B cell (primary cell): ENCODE measurements around the gene CHTOP. TPM values are rescaled to one million over a fixed set of nuclear protein-coding genes. Genes with fewer than 3 reads are reported as not detected.

Experiments
- ATAC-seq: fragments of 200-7000 bp; cut with Tn5 transposase; one replicate; pipeline ENCODE4 v1.10.0; 2021; ENCODE audit warnings: low read depth, mild to moderate bottlenecking, moderate number of reproducible peaks, moderate library complexity
- CTCF ChIA-PET: fragments of 350-600 bp; sonication (Branson Sonifier 250); formaldehyde crosslinking; loops from one replicate; lab custom pipeline; 2021; ENCODE audit warnings: antibody characterized with exemption, inconsistent platforms; lab: Charles Lee
- POLR2A ChIA-PET: fragments of 350-600 bp; sonication (Branson Sonifier 250); formaldehyde crosslinking; loops from one replicate; lab custom pipeline; 2021; ENCODE audit warnings: antibody characterized with exemption; lab: Charles Lee
- DNase-seq: peaks from one replicate; pipeline ENCODE4 v3.0.0; 2013
- H2AFZ ChIP-seq: 2 replicates; pipeline ENCODE4 v1.6.1; 2012; ENCODE audit warnings: mild to moderate bottlenecking, low read depth, low read length; ENCODE audit not compliant: insufficient read depth, poor library complexity, severe bottlenecking
- H3K27ac ChIP-seq, 2 donors: 1 replicate in 1 of 2; 2 replicates in 1 of 2; pipeline ENCODE4 v1.5.1; 2012 to 2013; ENCODE audit warnings: low read length in 2 of 2, mild to moderate bottlenecking in 2 of 2, moderate library complexity in 1 of 2
- H3K27me3 ChIP-seq, 4 experiments: fragments of 200-600 bp in 1 of 4; sonication (generic) in 1 of 4; replicated peaks in 1 of 4; 1 replicate in 2 of 4; 2 replicates in 2 of 4; pipeline versions ENCODE4 v1.6.1 to v1.7.0; 2013 to 2016; ENCODE audit warnings: low read length in 3 of 4, mild to moderate bottlenecking in 2 of 4, mixed read lengths in 1 of 4, moderate library complexity in 1 of 4; ENCODE audit not compliant: insufficient read depth in 4 of 4, control insufficient read depth in 3 of 4; ENCODE audit errors: control extremely low read depth in 1 of 4
- H3K36me3 ChIP-seq, 2 experiments: replicated peaks in 1 of 2; 1 replicate in 1 of 2; 2 replicates in 1 of 2; pipeline versions ENCODE4 v1.6.1 to v1.7.1; 2013; ENCODE audit warnings: low read length in 1 of 2; ENCODE audit not compliant: insufficient read depth in 2 of 2, control insufficient read depth in 1 of 2; ENCODE audit errors: control extremely low read depth in 1 of 2, extremely low read depth in 1 of 2
- H3K4me1 ChIP-seq, 2 donors: fragments of 200-600 bp in 1 of 2; sonication (generic) in 1 of 2; 1 replicate in 1 of 2; 2 replicates in 1 of 2; pipeline versions ENCODE4 v1.5.1 to v1.6.1; 2013 to 2017; ENCODE audit warnings: low read length in 2 of 2; ENCODE audit not compliant: control insufficient read depth in 2 of 2, insufficient read depth in 2 of 2
- H3K4me2 ChIP-seq: replicated peaks from 2 replicates; pipeline ENCODE3; 2012; ENCODE audit warnings: mild to moderate bottlenecking, low read depth, low read length; ENCODE audit not compliant: poor library complexity, severe bottlenecking
- H3K4me3 ChIP-seq, 5 experiments: fragments of 200-600 bp in 1 of 5; sonication (generic) in 1 of 5; 1 replicate in 3 of 5; 2 replicates in 2 of 5; pipeline versions ENCODE4 v1.5.1 to v1.7.0; 2011 to 2016; ENCODE audit warnings: low read length in 4 of 5, mild to moderate bottlenecking in 4 of 5, low read depth in 2 of 5, control low read depth in 1 of 5, moderate library complexity in 1 of 5; ENCODE audit not compliant: insufficient read depth in 1 of 5; ENCODE audit errors: control extremely low read depth in 1 of 5, extremely low read depth in 1 of 5
- H3K79me2 ChIP-seq: fragments of 200-600 bp; sonication (generic); one replicate; pipeline ENCODE4 v1.6.0; 2016; ENCODE audit warnings: low read length; ENCODE audit not compliant: control insufficient read depth, insufficient read depth
- H3K9ac ChIP-seq: fragments of 200-600 bp; sonication (generic); 2 replicates; pipeline ENCODE4 v1.6.1; 2017; ENCODE audit warnings: mild to moderate bottlenecking, low read length, moderate library complexity
- H3K9me3 ChIP-seq, 3 donors: one replicate each; pipeline versions ENCODE4 v1.6.1 to v1.7.1; 2013; ENCODE audit warnings: low read length in 2 of 3; ENCODE audit not compliant: control insufficient read depth in 2 of 3, insufficient read depth in 1 of 3; ENCODE audit errors: control extremely low read depth in 1 of 3
- H4K20me1 ChIP-seq: 2 replicates; pipeline ENCODE4 v1.6.0; 2012; ENCODE audit warnings: mild to moderate bottlenecking, low read length; ENCODE audit not compliant: insufficient read depth, control insufficient read depth, poor library complexity, severe bottlenecking
- H3K27ac Mint-ChIP-seq: one replicate; pipeline ENCODE4 v1.8.0; 2021; ENCODE audit warnings: mixed read lengths
- H3K27me3 Mint-ChIP-seq: one replicate; pipeline ENCODE4 v1.8.0; 2021; ENCODE audit warnings: mixed read lengths
- H3K4me1 Mint-ChIP-seq: one replicate; pipeline ENCODE4 v1.8.0; 2021; ENCODE audit warnings: mixed read lengths
- H3K4me3 Mint-ChIP-seq: one replicate; pipeline ENCODE4 v1.8.0; 2021; ENCODE audit warnings: mixed read lengths
- H3K9me3 Mint-ChIP-seq: one replicate; pipeline ENCODE4 v1.8.0; 2022; ENCODE audit warnings: mixed read lengths; ENCODE audit not compliant: insufficient read depth
- CTCF ChIP-seq: fragments of 200-600 bp; IDR thresholded peaks from one replicate; pipeline ENCODE4 v1.8.0; 2022; ENCODE audit warnings: antibody characterized with exemption, mild to moderate bottlenecking
- EZH2 ChIP-seq: IDR thresholded peaks from 2 replicates; pipeline ENCODE4 v1.6.1; 2012; ENCODE audit warnings: borderline replicate concordance, low read depth, mild to moderate bottlenecking, moderate library complexity, low read length; ENCODE audit not compliant: insufficient read depth, poor library complexity, severe bottlenecking
- WGBS: methylation state at CpG from one replicate; pipeline ENCODE4 v1.1.5; 2013; ENCODE audit warnings: missing lambda C conversion rate; ENCODE audit not compliant: insufficient coverage; 5-methylcytosine and 5-hydroxymethylcytosine counted together
- intact Hi-C: fragments of 100-400 bp; cut with micrococcal nuclease; formaldehyde crosslinking; loops from one replicate; pipeline ENCODE4 v1.10.0; 2022
- polyA plus RNA-seq: library from polyadenylated mRNA; depleted of rRNA; stranded (reverse); fragments of >200 nt; gene quantifications from 2 replicates; pipeline ENCODE4 v1.2.3, GENCODE V29; 2012
- total RNA-seq, 2 donors: library from RNA; stranded (reverse); fragments of 120-200 nt in 1 of 2; gene quantifications; 1 replicate in 1 of 2; 2 replicates in 1 of 2; pipeline versions ENCODE4 v1.2.3 to v1.2.4, GENCODE V29; 2013 to 2022

CHTOP gene
- total and polyA plus RNA-seq, 2 donors (not counting 1 experiment from before 2014, with no cell fraction given) = 87.0 to 156 TPM

GRCh38 chr1:153614906-153615305 is 19.0 kb upstream of the CHTOP start:
- Mint-ChIP-seq H3K27me3 (no peaks in the 10 kb centered on the region), H3K4me3 (no peak overlapping the region), H3K4me1 (no peaks in the 10 kb centered on the region), H3K27ac (no peak overlapping the region), H3K9me3 (no peaks in the 10 kb centered on the region)
- DNase-seq (no peak), ATAC-seq (no peak)
- Histone ChIP-seq H3K9ac (no peak overlapping the region), H3K9me3 (no peaks in the 10 kb centered on the region), H3K36me3 (no peaks in the 10 kb centered on the region), H3K27ac (no peak overlapping the region), H3K79me2 (no peaks in the 10 kb centered on the region), H3K27me3 (no peaks in the 10 kb centered on the region), H3K4me2 (no peak overlapping the region), H2AFZ (no peak overlapping the region), H3K4me3 (no peak overlapping the region), H4K20me1 (no peaks in the 10 kb centered on the region), H3K4me1 (peaks cover 10% of the 10 kb centered on the region in 2 donors)
- intact Hi-C loops = no loop called here
- ChIA-PET CTCF (interaction anchor here (1.0 to 1.3 kb wide), 2 partner anchors 10 to 46 kb away, joined by 3 read pairs; no protein-coding TSS in a partner anchor), POLR2A (no interaction called here)
- WGBS = 100% methylated on average over 3 of the region's 7 CpGs
- no peak for TF ChIP-seq CTCF
- TF ChIP-seq EZH2 = no peak

- ChIA-PET POLR2A (no interaction called here), CTCF (interaction anchor here (1.0 to 1.3 kb wide), 2 partner anchors 11 to 47 kb away, joined by 3 read pairs; no protein-coding TSS in a partner anchor)
- no peaks in the 10 kb centered on the region for H3K9me3 ChIP-seq
- no peak overlapping the region for H3K27ac Mint-ChIP-seq
- ATAC-seq (no peak), DNase-seq (no peak)
- H3K79me2 ChIP-seq = no peaks in the 10 kb centered on the region
- H3K4me3 ChIP-seq = no peak overlapping the region
- intact Hi-C loops = no loop called here
- H2AFZ ChIP-seq = no peak overlapping the region
- H3K27ac ChIP-seq = no peak overlapping the region
- no peaks in the 10 kb centered on the region for H3K27me3 ChIP-seq
- no peaks in the 10 kb centered on the region for H3K9me3 Mint-ChIP-seq
- no peaks in the 10 kb centered on the region for H4K20me1 ChIP-seq
- no peak overlapping the region for H3K4me3 Mint-ChIP-seq
- H3K27me3 Mint-ChIP-seq = no peaks in the 10 kb centered on the region
- no peak overlapping the region for H3K4me2 ChIP-seq
- TF ChIP-seq EZH2 (no peak), CTCF (no peak)
- WGBS = no CpG with 5 or more reads among the region's 2 CpGs
- H3K4me1 ChIP-seq = peaks cover 10% of the 10 kb centered on the region in 2 donors
- no peak overlapping the region for H3K9ac ChIP-seq
- no peaks in the 10 kb centered on the region for H3K4me1 Mint-ChIP-seq
- H3K36me3 ChIP-seq = no peaks in the 10 kb centered on the region
Observed at GRCh38 chr1:153615406-153615805, 18.5 kb upstream of the CHTOP start.
